ENCODE data around the gene ZNF362. TPM values are rescaled to one million over a fixed set of nuclear protein-coding genes. Genes with fewer than 3 reads are reported as not detected.

ZNF362 gene
- total RNA-seq, 2 donors from 2014 or later, result 25.3 to 55.4 TPM

- Histone ChIP-seq H3K9me3 (no peaks in the 10 kb centered on the region), H3K36me3 (peaks cover 24% of the 10 kb centered on the region), H3K27me3 (replicated peaks; ENCODE audit: insufficient read depth) (no peaks in the 10 kb centered on the region), H3K4me3 (no peak overlapping the region), H3K4me1 (ENCODE audit: control insufficient read depth in 1 of 2, low read depth in 2 of 2) (peaks cover 96 to 100% of the 10 kb centered on the region in 2 donors), H3K27ac (peak overlapping the region; percentile 95)
- DNase-seq (ENCODE audit: low spot score) (no peak), ATAC-seq (ENCODE audit: insufficient number of reproducible peaks, low FRiP score, low read depth) (no peak)
- TF ChIP-seq, protein P1, sequence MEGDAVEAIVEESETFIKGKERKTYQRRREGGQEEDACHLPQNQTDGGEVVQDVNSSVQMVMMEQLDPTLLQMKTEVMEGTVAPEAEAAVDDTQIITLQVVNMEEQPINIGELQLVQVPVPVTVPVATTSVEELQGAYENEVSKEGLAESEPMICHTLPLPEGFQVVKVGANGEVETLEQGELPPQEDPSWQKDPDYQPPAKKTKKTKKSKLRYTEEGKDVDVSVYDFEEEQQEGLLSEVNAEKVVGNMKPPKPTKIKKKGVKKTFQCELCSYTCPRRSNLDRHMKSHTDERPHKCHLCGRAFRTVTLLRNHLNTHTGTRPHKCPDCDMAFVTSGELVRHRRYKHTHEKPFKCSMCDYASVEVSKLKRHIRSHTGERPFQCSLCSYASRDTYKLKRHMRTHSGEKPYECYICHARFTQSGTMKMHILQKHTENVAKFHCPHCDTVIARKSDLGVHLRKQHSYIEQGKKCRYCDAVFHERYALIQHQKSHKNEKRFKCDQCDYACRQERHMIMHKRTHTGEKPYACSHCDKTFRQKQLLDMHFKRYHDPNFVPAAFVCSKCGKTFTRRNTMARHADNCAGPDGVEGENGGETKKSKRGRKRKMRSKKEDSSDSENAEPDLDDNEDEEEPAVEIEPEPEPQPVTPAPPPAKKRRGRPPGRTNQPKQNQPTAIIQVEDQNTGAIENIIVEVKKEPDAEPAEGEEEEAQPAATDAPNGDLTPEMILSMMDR (IDR thresholded peaks at IDR 0.05), result no peak
These were observed 80.3 kb downstream of the ZNF362 start for GRCh38 chr1:33336580-33336979.

DNA sequence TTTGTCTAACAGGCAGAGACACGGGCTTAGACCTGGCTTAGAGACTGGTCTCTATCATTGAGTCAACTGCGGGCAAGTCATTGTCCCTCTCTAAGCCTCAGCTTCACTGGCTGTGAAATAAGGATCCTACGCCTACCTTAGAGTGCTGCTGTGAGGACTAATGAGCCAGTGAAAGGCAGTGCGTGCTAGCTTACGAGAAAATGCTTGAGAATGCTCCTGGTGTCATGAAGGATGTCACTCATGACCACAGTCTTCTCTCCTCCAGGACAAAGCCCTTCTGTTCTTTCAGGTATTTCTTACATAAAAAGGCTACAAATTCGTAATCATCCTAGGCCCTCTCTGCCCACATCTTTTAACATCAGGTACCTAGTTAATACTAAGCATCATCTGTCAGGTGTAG, 81.1 kb downstream of the ZNF362 start:
- Histone ChIP-seq H3K27me3 (replicated peaks; ENCODE audit: insufficient read depth) (no peaks in the 10 kb centered on the region), H3K36me3 (peaks cover 15% of the 10 kb centered on the region), H3K27ac (peak overlapping the region; percentile 95), H3K9me3 (no peaks in the 10 kb centered on the region), H3K4me3 (no peak overlapping the region), H3K4me1 (ENCODE audit: control insufficient read depth in 1 of 2, low read depth in 2 of 2) (peaks cover 96 to 100% of the 10 kb centered on the region in 2 donors)
- DNase-seq (ENCODE audit: low spot score) (no peak), ATAC-seq (ENCODE audit: insufficient number of reproducible peaks, low FRiP score, low read depth) (no peak)
- TF ChIP-seq, protein P1 (IDR thresholded peaks at IDR 0.05), result no peak

GRCh38 chr1:33338048-33338439, 81.8 kb downstream of the ZNF362 start:
- H3K36me3 ChIP-seq, result peaks cover 11% of the 10 kb centered on the region
- H3K27ac ChIP-seq, result peak overlapping the region; percentile 95
- TF ChIP-seq, protein P1 (IDR thresholded peaks at IDR 0.05), result no peak
- H3K4me1 ChIP-seq (ENCODE audit: control insufficient read depth in 1 of 2, low read depth in 2 of 2), result peaks cover 96 to 100% of the 10 kb centered on the region in 2 donors
- no peaks in the 10 kb centered on the region for H3K9me3 ChIP-seq
- no peaks in the 10 kb centered on the region for H3K27me3 ChIP-seq (replicated peaks; ENCODE audit: insufficient read depth)
- ATAC-seq (ENCODE audit: insufficient number of reproducible peaks, low FRiP score, low read depth) (no peak), DNase-seq (ENCODE audit: low spot score) (no peak)
- peak overlapping the region; percentile 56 for H3K4me3 ChIP-seq

DNA sequence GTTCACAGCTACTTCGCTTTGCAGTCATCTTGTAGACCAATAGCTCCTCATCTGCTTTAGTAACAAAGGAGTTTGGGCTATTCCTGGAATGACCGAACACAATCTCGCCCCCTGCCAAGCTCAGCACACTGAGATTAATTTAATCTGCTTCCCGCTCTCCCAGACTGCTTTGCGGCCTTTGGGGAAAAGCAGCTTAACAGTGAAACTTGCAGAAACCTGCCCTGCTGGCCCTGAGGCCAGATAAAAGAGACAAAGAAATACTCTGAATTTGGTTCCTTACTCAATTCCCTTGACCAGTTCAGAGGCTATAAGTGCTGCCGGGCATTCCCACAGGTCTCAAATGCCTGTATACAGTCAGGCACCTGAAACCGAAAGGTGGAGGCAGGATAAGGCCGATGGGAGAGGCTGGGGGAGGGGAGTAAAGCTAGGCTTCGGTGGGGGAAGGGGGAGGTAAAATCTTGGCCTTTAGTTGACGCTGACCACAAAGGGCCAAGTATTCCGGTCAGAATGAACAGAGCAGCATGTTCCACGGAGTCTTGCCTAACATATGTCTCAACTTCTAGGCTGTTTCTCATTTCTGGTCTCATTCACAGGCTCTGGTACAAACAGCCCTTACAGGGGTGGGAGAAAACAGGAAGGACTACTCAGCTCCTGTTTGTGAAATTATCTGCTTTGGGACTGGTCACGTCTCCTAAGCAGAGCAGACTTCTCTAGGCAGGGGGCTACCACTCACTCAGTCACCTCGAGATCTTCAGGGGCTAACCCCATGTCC, 82.3 kb downstream of the ZNF362 start:
- Histone ChIP-seq H3K4me1 (ENCODE audit: control insufficient read depth in 1 of 2, low read depth in 2 of 2) (peaks cover 96 to 100% of the 10 kb centered on the region in 2 donors), H3K4me3 (peak overlapping the region; percentile 56), H3K9me3 (no peaks in the 10 kb centered on the region), H3K36me3 (peaks cover 6% of the 10 kb centered on the region), H3K27ac (peak overlapping the region; percentile 95), H3K27me3 (replicated peaks; ENCODE audit: insufficient read depth) (no peaks in the 10 kb centered on the region)
- TF ChIP-seq, protein P1 (IDR thresholded peaks at IDR 0.05), result no peak
- ATAC-seq (ENCODE audit: insufficient number of reproducible peaks, low FRiP score, low read depth) (peak; percentile 54), DNase-seq (ENCODE audit: low spot score) (no peak)

- peaks cover 96 to 100% of the 10 kb centered on the region in 2 donors for H3K4me1 ChIP-seq (ENCODE audit: control insufficient read depth in 1 of 2, low read depth in 2 of 2)
These were observed 83.1 kb downstream of the ZNF362 start for GRCh38 chr1:33339413-33339812.

More at GRCh38 chr1:33339413-33339812, 83.1 kb downstream of the ZNF362 start:
- peak overlapping the region; percentile 95 for H3K27ac ChIP-seq
- H3K27me3 ChIP-seq (replicated peaks; ENCODE audit: insufficient read depth), result no peaks in the 10 kb centered on the region
- H3K9me3 ChIP-seq, result no peaks in the 10 kb centered on the region
- TF ChIP-seq, protein P1 (IDR thresholded peaks at IDR 0.05), result no peak
- peaks cover 5% of the 10 kb centered on the region for H3K36me3 ChIP-seq
- ATAC-seq (ENCODE audit: insufficient number of reproducible peaks, low FRiP score, low read depth) (no peak), DNase-seq (ENCODE audit: low spot score) (no peak)
- peak overlapping the region; percentile 56 for H3K4me3 ChIP-seq

Measured in thoracic aorta (tissue), 2 donors.